ENCODE data around the gene KIAA0319L.
"Not testable (repeated sequence)": the region's sequence is repeated elsewhere in the genome, so short reads cannot be mapped to it uniquely, and the experiment has no call there.

KIAA0319L gene

GRCh38 chr1:35585281-35585680, 28.1 kb upstream of the KIAA0319L start:
- no peak for DNase-seq (ENCODE audit: low read depth, low spot score)
- no peak overlapping the region for H3K27ac ChIP-seq

GRCh38 chr1:35581621-35582020, 24.4 kb upstream of the KIAA0319L start:
- not testable (repeated sequence) for DNase-seq (ENCODE audit: low read depth, low spot score); H3K27ac ChIP-seq

- no peak overlapping the region for H3K27ac ChIP-seq
- no peak for DNase-seq (ENCODE audit: low read depth, low spot score)
These were observed 23.8 kb upstream of the KIAA0319L start for GRCh38 chr1:35580949-35581388.

- H3K27ac ChIP-seq, result no peak overlapping the region
- no peak for DNase-seq (ENCODE audit: low read depth, low spot score)
These were observed 20.1 kb upstream of the KIAA0319L start for GRCh38 chr1:35577071-35577998.

- not testable (repeated sequence) for DNase-seq (ENCODE audit: low read depth, low spot score); H3K27ac ChIP-seq
These were observed 19.5 kb upstream of the KIAA0319L start for GRCh38 chr1:35576766-35577070.

- DNase-seq (ENCODE audit: low read depth, low spot score), result no peak
- no peak overlapping the region for H3K27ac ChIP-seq
These were observed 19.0 kb upstream of the KIAA0319L start for GRCh38 chr1:35576061-35576765.

GRCh38 chr1:35575416-35575958, 18.3 kb upstream of the KIAA0319L start:
- DNase-seq (ENCODE audit: low read depth, low spot score), result no peak
- H3K27ac ChIP-seq, result no peak overlapping the region

- no peak overlapping the region for H3K27ac ChIP-seq
- no peak for DNase-seq (ENCODE audit: low read depth, low spot score)
These were observed 17.6 kb upstream of the KIAA0319L start for GRCh38 chr1:35574655-35575415.

- DNase-seq (ENCODE audit: low read depth, low spot score), result no peak
- no peak overlapping the region for H3K27ac ChIP-seq
These were observed 17.0 kb upstream of the KIAA0319L start for GRCh38 chr1:35574125-35574654.

GRCh38 chr1:35573198-35574124, 16.3 kb upstream of the KIAA0319L start, which contains the start of gene TFAP2E:
Gene TFAP2E, plus strand, starts transcription at chr1:35573314. Its CDS starts 264 bp downstream, at chr1:35573578.
- no peak within 1 kb of the TSS for H3K27ac ChIP-seq
- DNase-seq (ENCODE audit: low read depth, low spot score), result no peak

GRCh38 chr1:35572296-35572695, 15.1 kb upstream of the KIAA0319L start:
- DNase-seq (ENCODE audit: low read depth, low spot score), result no peak
- no peak overlapping the region for H3K27ac ChIP-seq

GRCh38 chr1:35571263-35571662, 14.1 kb upstream of the KIAA0319L start:
- no peak overlapping the region for H3K27ac ChIP-seq
- DNase-seq (ENCODE audit: low read depth, low spot score), result no peak

GRCh38 chr1:35570589-35571137, 13.5 kb upstream of the KIAA0319L start:
- no peak overlapping the region for H3K27ac ChIP-seq
- no peak for DNase-seq (ENCODE audit: low read depth, low spot score)

GRCh38 chr1:35569936-35570335, 12.7 kb upstream of the KIAA0319L start:
- peak; percentile 33 for DNase-seq (ENCODE audit: low read depth, low spot score)

GRCh38 chr1:35568975-35569395, 11.8 kb upstream of the KIAA0319L start:
- DNase-seq (ENCODE audit: low read depth, low spot score), result no peak
- H3K27ac ChIP-seq, result no peak overlapping the region

More at GRCh38 chr1:35569936-35570335, 12.7 kb upstream of the KIAA0319L start:
- no peak overlapping the region for H3K27ac ChIP-seq

- no peak overlapping the region for H3K27ac ChIP-seq
- DNase-seq (ENCODE audit: low read depth, low spot score), result no peak
These were observed 10.8 kb upstream of the KIAA0319L start for GRCh38 chr1:35567947-35568558.

GRCh38 chr1:35565742-35566133, 8.5 kb upstream of the KIAA0319L start:
- no peak for DNase-seq (ENCODE audit: low read depth, low spot score)
- H3K27ac ChIP-seq, result no peak overlapping the region
